KBM-7 (cell line): ENCODE measurements around the gene DLG5.

Experiments used
- DNase-seq: peaks from one replicate; pipeline ENCODE4 v3.0.0-alpha.2; 2015
- in situ Hi-C: fragments of 300-500 bp; cut with MboI; formaldehyde crosslinking; loops from 2 replicates; pipeline ENCODE4 v1.14.3; 2020; ENCODE audit warnings: low sequenced_read_pairs, low pct_unique_long_range_greater_than_20kb, mixed read lengths

Gene DLG5

GRCh38 chr10:77855404-77856155 is 71.0 kb downstream of the DLG5 start:
- no peak for DNase-seq
- in situ Hi-C loops = no loop called here

GRCh38 chr10:77854115-77854514 is 72.4 kb downstream of the DLG5 start:
- in situ Hi-C loops = no loop called here
- no peak for DNase-seq

GRCh38 chr10:77853256-77853655 is 73.3 kb downstream of the DLG5 start:
- in situ Hi-C loops = no loop called here
- DNase-seq = no peak

- in situ Hi-C loops = no loop called here
- DNase-seq = no peak
Observed at GRCh38 chr10:77850620-77851231, 75.8 kb downstream of the DLG5 start.

DNA sequence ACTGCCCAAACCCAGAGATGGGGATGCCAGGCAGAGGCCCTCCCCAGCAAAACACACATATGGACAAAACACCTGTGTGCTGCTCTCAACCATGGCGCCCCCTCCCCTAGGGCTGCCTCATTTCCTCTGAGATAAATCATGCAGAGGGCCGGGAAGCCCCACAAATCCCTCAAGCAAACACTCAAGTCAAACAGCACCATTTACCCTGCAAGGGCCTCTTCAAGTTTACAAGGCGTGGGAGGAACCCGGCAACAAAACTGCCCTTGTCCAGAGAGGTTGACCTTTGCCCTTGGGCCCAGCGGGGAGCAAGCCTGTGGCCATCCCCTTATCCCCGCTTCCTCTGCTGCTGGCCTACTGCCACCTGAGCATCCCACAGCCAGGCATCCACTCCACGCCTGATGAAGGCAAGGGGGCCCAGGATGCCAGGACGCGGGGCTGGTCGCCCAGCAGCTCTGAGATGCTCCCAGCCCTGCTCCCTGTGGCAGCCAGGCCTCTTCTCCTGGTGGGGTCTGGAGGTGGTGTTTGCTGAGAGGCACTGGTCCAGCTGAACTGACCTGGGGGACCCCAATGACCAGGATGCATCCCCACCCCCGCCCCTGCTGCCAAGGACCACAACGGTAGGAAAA is 77.4 kb downstream of the DLG5 start:
- in situ Hi-C loops = no loop called here

DNA sequence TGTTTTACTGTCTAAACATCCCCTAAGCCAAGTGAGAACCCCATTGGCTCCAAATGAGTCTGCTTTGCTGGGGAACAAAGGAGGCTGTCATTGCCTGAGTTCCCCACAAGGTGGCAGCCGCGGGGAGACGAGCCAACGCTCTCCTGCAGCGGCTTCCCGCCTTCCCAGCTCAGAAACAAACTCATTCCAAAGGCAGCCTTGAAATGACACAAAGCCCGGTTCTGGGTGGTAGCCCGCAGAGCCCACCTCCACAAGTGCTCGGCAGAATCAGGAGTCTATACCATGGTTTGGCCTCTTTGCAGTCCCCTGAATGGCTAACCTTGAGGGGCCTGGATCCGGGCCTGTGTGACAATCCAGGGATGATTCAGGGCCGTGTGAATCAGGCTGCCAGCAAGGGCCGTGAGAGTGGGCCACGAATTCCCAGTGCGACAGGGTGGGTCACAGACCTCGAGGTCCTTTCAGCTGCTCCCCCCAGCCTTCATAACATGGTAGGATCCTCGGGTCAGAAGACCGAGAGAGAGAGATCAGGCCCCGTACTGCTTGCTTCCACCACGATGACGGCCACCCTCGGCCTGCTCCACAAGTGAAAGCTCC is 79.7 kb downstream of the DLG5 start:
- in situ Hi-C loops = no loop called here
- DNase-seq = peak; percentile 76

More for the DNA sequence above, 77.4 kb downstream of the DLG5 start:
- no peak for DNase-seq

DNA sequence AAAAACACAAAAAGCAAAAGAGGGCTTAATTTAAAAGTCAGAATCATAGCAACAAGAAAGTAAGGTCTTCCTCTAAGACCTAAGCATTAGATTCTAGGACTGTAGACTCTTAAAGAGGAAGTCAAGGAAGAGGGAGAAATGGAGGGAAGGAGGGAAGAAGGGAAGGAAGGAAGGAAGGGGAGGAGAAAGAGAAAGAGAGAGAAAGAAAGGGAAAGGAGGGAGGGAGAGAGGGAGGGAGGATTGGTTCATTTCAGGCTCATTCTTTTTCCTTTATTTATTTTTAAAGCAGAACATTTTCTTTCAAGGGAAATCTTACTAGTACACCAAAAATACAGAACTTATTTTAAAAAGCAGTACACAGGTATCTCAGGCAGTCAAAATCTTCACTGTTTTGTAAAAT is 81.1 kb downstream of the DLG5 start:
- DNase-seq = no peak
- in situ Hi-C loops = no loop called here

- in situ Hi-C loops = no loop called here
- no peak for DNase-seq
Observed at GRCh38 chr10:77844713-77845445, 81.7 kb downstream of the DLG5 start.

- no peak for DNase-seq
- in situ Hi-C loops = no loop called here
Observed at GRCh38 chr10:77844177-77844576, 82.4 kb downstream of the DLG5 start.

- no peak for DNase-seq
- in situ Hi-C loops = no loop called here
Observed at GRCh38 chr10:77843264-77843663, 83.3 kb downstream of the DLG5 start.

DNA sequence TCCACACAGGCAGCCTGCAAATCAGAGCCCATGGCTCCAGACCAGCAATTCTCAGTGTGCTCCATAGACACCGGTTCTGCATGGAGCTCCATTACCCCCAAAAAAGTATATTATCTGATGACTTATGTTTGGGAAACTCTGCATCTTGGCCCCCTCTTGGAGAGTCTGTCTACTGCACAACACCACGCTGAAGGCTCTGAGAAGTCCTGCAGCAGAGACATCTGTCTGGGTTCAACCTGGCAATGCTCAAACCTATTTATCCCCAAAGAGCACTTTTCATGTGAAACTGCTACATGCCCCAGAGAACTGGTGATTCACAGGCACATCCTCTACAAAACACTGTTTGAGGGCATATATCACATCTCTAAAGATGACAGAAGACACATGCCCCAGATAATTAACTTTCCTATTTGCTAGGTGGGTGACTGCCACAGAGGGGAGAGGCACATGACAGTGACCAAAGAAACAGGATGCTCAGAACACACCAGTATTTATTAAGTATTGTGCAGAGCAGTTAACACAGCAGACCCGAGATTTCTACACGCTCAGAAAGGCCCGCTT is 83.8 kb downstream of the DLG5 start:
- no peak for DNase-seq
- in situ Hi-C loops = no loop called here

DNA sequence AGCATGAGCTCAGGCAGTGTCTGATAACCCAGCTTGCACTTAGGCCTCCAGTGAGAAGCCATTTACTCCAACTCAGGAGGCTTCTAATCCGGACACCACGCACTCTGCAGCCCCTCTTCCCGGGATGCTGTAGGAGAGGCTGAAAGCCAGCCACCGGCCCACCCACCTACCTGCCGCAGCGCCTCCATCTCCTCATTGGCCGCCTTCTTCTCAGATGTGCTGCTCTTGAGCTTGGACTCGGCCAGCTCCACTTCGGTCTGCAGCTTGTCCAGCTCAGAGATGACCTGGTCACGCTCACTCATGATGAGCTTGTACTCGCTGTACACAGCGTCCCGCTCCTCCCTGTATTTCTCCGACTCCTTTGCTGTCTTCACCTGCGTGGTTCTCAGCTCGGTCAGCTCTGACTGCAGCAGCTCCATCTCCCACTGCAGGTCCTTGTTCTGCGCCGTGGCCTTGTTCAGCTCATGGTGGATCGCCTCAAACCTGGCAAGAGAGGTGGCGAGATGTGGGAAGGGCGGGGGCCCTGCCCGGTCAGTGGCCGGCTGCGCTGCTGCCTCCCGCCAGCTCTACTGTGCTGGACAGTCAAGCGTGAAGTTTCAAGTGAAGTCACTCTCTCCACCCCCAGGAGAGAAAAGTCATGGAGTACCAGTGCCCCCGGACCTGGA is 84.7 kb downstream of the DLG5 start:
- in situ Hi-C loops = no loop called here
- DNase-seq = no peak

- no peak for DNase-seq
- in situ Hi-C loops = no loop called here
Observed at GRCh38 chr10:77840636-77841035, 85.9 kb downstream of the DLG5 start.

GRCh38 chr10:77837925-77838595 is 88.5 kb downstream of the DLG5 start:
- in situ Hi-C loops = no loop called here
- no peak for DNase-seq

- in situ Hi-C loops = no loop called here
Observed at GRCh38 chr10:77837248-77837924, 89.2 kb downstream of the DLG5 start.

DNA sequence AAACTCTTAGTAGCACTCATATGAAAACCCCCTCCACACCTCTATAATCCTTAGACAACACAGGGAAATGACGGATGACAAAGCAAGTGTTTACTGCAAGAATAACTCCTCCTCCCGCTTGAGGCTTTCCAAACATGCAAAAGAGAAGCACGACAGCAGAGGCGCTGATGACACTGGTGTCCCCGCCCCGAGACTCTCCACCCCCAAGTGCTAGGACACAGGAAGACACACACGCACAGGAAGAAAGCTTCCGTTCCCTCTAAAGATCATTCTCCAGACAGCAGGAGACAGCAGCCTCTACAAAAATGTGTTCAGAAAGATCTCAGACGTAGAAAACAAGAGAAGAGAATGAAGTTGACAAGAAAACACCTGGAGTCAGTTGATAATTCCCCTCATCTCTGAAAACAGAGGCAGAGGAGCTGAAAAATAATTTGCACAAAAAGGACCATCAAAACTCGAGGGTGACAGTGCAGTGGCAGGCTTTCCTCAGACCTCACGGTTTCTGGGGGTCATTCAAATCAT is 90.2 kb downstream of the DLG5 start:
- DNase-seq = peak; percentile 90
- in situ Hi-C loops = no loop called here

More at GRCh38 chr10:77837248-77837924, 89.2 kb downstream of the DLG5 start:
- DNase-seq = peak; percentile 73

DNA sequence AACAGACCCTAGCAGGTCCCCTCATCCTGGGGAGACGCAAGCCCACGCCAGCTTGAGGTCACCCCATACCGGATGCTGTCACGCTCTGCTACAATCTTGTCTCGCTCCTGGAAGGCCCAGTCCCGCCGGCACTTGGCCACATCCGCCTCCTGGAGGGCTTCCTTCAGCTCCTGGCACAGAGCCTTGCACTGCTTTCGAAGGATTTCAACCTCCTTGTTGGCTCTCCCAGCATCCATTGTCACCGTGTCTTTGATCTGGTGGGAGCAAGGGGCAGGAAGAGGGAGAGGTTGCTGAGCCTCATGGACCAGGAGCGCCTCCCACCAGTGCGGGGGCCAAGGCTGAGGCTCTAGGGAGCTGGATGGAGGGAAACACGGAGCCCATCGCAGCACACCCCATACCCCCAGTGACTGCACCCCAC is 90.9 kb downstream of the DLG5 start:
- no peak for DNase-seq
- in situ Hi-C loops = no loop called here
